Activated CD8-positive, alpha-beta memory T cell treated with anti-CD3 and anti-CD28 coated beads for 1 hour (primary cell): ENCODE results near the gene FZD1.

ENCODE experiments used
- DNase-seq, 2 donors: peaks; one replicate each; pipeline ENCODE4 v3.0.0-alpha.2; 2020; ENCODE audit warnings: low read depth in 1 of 2; ENCODE audit errors: extremely low read depth in 1 of 2

FZD1 gene

DNA sequence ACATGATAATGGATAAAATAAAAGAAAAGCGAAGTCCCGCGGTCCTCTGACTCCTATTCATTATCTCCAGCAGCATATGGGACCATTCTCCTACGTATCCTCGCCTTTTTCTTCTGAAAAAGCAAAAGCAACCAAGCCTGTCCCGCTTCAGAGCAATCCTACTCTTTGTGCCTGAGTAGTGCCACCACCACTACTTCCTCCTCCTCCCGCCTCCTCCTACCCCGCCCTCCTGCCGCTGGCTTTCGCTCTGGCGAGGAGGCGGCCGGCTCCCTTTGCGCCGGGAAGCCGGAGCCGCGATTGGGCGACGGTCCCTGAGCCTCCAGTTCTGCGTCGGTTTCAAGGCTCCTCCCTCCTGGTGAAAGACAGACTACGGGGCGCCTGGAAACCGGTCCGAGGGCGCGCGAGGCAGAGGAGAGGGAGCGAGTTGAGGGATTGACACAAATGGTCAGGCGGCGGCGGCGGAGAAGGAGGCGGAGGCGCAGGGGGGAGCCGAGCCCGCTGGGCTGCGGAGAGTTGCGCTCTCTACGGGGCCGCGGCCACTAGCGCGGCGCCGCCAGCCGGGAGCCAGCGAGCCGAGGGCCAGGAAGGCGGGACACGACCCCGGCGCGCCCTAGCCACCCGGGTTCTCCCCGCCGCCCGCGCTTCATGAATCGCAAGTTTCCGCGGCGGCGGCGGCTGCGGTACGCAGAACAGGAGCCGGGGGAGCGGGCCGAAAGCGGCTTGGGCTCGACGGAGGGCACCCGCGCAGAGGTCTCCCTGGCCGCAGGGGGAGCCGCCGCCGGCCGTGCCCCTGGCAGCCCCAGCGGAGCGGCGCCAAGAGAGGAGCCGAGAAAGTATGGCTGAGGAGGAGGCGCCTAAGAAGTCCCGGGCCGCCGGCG is at the start of gene FZD1:
TSS of gene FZD1 (plus strand) at position 388 of the 878 bp plus-strand sequence. CDS start at position 836, 448 bp downstream.
- no peak for DNase-seq

DNA sequence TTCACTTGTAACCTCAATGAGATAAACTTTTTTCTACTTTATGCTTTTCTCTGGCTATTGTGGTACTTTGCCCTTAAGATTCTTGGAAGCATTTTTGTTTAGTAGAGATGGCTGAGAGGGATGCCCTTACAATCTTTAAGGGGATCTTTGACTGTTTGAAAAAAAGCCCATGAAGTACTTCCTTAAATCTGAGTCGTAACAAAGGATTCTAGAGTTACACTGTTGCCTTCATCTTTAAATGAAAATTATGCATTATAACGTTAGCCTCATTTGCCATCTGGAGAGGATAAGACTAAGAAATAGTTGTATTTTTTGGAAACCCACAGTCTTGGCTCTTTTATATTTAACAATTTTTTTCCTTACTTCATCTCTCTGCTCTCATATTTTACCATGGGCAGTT is 37.8 kb upstream of the FZD1 start:
- no peak for DNase-seq

DNA sequence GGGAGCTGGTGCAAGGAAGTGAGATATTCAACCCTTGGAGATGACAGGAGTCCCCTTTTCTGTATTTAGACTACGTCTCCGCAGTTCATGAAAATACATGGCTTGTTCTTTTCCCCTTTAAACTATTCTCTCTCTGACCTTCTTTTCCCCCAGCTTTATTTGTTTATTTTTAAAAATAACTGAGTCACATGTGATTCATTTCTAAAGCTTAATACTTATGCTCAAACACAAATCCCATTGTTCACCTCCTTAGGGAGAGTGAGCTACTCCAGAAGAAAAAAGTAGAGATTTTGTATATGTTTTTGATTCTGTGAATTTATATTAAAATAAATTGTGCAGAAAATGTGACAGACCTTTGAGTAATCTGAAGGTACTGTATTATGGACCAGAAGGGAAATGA is 35.9 kb upstream of the FZD1 start:
- no peak for DNase-seq

DNA sequence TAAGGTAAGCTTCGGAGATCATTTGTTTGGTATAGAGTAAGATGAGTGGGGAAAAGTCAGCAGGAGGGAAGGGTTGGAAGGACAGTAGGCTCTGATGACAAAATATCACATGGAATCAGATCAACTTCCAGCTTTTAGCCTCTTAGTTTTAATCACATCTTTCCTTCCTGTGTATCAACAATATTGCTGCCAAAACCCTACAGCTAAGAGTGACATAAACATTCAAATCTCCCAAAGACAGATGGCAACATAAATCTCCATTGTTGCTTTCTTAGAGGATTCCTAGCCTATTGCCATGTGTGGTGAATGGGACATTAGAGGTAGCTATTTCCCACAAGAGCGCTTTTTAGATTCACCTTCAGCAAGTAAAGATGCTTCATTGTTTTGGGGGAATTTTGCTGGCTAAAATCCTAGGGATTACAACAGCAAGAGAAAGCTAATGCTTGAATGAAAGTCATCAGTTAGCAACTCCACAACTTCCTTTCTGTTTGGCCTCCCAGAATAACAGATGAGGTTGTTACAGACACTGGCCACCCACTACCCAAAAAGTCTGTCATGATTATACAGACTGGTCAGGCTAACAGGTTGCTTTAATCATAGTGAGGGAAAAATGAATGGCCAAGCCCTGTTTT is 35.2 kb upstream of the FZD1 start:
- DNase-seq = no peak

DNA sequence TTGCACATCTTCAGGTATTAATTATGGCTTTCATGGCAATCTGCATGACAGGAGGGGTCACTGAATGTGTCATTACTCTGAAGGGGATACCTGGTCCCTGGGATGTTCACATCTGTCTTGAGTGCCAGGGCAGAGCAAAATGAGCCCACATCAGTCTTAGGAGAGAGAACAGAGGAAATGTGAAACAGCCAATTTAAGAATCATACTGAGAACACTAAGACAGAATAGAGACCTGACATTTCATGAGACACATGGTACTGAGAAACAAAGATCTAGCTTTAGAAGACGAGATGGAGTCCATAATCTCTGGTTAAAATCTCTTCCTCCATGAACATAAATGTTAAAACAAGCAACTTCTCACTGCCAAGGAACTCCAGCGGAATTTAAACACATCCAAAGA is 34.1 kb upstream of the FZD1 start:
- no peak for DNase-seq

DNA sequence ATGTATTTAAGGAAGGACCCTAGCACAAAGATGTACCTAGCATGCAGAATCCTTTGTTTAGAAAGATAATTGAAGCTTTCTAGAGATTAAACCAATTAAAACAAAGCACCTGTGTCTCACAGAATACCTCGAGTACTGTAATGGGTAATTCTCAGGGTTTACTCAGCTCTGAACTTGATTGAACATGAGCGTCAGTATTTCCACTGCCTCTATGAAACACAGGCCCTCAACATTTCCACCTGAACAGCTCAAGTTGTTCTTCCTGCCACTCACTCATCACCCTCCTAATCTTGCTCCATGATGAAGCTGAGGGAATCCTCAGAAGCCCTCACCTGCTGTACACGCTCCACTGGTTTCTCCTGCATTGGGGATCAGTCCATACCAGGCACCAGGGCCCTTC is 33.7 kb upstream of the FZD1 start:
- DNase-seq = no peak

DNA sequence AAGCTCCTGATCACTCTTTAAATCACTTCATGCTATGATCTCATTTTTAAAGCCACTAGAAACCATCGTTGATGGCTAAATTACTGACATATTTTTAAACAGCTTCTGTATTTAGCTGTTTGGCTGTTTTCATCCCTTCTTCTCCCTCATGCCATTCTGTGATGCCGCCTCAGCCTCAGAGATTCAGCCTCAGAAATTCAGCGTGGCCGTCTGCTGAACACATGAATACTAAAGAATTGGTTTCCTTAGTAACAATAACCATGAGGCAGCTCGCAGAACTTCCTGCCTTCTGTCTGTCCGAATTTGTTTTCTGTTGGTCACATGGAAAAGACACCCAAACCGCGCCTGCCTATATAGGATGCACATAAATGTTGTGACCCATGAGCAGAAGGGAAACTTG is 31.0 kb upstream of the FZD1 start:
- DNase-seq = no peak

DNA sequence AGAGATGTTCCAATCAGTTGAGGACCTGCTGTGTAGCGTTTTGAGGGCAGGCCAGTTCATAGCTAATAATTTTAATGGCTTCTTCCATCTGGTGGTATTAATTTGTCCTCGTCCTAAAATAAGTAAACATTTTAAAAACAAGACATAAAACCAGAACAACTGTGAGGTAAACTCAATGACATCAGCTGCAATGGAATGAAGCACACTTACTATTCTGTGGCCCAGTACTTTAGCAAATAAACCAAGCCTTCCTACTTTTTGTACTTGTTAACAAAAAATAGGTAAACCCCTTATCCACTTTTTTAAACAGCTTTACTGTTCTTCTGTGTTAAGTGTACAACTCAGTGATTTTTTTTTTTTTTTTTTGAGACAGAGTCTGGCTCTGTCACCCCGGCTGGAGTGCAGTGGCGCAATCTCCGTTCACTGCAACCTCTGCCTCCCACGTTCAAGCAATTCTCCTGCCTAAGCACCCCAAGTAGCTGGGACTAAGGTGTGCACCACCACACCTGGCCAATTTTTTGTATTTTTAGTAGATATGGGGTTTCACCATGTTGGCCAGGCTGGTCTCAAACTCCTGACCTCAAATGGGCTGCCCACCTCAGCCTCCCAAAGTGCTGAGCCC is 28.9 kb upstream of the FZD1 start:
- no peak for DNase-seq

DNA sequence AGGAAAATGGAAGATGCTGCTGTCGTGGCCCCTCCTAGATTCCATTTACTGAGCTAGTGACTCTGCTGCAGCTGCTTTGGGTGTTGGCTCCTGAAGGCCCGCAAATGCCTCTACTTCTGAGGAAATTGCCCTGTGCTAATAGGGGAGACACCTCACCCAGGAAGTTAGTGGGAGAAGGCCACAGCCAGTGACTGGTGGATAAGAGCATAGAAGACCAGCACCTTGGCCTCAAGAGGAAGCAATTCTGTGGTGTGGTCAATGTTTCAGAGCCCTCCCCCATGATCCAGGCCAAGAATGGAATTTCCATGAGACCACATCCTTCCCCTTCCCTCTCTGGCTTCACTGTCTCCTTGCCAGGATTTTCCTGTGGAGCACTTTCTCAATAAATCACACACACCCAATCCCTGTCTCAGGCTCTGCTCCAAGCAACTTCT is 25.0 kb upstream of the FZD1 start:
- DNase-seq = no peak

DNA sequence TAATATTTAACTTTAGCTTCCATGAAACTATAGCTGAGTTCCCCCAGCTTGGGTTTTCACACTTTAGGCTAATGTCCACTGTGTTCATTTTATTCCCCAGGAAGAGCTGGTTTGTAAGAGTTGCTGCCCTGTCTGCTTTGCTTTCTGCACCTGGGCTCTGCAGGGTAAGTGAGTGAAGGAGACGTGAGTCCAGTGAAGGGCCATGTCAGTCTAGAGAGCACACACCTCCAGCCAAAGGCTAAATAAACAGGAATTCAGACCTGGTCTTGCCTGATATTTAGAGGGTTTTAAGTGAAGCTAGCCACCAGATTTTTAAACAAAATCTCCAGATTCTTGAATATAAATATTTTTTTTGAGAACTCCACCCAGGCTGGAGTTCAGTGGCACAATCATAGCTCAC is 24.5 kb upstream of the FZD1 start:
- no peak for DNase-seq

DNA sequence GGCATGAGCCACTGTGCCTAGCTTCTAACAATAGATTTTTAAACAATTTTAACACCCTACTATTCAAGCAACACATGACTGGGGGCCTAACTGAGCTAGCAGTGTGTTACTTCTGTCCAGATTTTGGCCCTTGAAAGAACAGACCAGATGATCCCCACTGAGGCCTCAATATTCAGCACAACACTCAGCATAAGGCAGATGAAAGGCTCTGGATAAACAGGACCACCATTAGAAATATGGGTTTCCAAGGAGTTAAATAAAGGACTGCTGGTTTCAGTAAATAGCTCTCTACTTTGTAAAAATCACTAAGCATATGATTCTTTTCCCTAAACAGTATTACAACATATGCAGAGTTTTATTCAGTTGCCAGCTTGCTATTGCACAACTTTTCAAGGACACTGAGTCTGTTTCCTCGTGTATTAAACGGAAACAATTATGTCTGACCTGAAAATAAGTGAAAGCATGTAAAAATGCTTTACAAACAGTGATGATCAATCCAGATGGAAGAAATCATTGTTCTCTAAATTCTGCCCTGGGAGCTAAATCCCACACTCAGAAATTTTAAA is 23.8 kb upstream of the FZD1 start:
- DNase-seq = no peak

DNA sequence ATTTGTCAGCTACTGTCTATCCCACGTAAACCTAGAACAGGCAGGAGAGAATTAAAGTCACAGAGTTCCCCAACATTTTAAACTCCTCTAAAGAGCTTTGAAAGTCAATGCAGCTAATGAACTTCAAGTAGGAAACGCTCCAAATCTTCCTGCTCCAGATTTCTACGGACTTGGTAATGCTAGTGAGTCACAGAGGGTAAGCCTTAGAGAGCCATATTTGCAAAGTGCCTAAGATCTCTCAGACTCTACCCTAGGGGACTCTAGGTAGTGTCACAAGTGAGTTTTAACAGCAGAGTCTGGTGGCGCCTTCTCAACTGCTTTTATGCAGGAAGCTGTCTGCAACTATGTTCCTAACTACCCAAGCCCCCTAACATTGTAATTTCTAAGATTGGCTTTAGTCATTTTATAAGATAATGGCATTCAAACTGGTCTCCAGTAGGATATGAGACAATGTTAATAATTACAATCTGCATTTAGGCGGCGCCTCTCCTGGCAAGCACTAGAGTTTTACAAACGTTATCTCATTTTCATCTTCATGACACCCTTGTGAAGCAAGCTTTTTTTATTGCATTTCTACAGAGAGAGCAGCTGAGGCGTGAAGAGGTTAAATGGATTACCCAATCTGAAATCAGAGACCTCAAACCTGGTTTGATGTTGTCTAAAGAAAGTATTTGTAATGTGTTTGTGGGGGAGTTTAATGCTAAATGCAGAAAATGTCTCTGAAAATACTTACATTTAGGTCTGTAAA is 22.0 kb upstream of the FZD1 start:
- DNase-seq = no peak

DNA sequence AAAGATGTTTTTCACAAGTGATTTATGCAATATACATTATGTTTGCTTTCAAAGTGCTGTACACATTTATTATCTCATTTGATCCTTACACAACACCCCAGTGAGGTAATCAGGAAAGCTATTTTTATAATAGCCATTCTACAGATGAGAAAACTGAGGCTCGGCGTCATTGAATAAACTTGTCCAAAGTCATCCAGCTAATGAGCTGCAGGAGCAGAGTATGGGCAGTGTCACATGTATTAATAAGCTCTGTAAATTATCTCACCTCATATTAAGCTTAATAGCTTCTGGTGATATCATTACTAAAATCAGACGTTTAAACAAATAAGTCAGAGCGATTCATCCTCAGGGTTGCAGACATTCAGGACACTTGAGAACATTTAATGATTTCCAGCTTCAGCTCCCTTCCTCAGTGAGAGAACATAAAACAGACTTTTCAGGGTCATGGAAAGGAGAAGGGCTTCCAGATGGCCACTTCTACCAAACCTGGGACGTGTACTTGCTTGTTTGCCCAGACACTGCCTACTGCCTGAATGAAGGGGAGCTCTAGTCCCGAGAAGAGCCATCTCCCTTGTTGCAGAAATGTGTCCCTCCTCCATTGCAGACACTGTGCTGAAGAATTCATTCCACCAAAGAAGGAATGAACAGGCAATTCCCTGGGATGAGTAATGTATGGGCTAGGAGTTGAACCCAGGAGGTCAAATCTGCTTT is 20.5 kb upstream of the FZD1 start:
- no peak for DNase-seq

DNA sequence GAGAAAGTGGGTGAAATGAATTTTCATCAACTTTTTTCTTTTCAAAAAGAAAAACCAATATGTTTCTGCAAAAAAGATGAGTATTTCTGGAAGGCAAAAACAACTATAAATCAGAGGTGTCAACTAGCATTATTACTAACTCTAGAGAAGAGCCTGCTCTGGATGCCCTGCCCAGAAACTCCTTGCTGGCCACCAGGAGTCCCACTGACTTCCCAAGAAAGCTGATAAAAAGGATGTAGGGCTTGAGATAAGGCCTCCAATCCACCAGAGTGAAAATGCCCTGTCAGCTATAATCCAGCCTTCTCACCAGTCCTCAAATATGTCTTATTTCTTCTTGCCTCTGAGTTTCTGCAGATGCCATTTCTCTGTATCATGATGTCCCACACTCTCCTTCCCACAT is 16.7 kb upstream of the FZD1 start:
- no peak for DNase-seq

DNA sequence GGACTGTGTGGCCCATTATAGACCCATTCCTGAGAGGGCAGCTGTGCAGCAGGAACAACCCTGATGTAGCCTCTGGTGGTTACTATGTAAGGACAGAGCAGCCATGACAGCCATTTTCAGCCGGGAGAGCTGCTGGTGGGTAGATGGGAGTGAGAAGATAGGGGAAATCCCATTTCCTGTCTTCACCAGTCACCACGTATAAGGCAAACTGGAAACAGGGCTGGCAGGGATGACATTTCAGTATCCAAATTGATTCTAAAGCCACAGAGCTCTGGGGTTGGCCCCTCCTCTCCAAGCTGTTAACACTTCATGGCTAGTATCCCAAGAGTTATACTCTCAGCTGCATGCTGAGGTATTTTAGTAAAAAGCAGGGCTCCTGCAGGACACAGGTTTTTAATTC is 15.2 kb upstream of the FZD1 start:
- no peak for DNase-seq

DNA sequence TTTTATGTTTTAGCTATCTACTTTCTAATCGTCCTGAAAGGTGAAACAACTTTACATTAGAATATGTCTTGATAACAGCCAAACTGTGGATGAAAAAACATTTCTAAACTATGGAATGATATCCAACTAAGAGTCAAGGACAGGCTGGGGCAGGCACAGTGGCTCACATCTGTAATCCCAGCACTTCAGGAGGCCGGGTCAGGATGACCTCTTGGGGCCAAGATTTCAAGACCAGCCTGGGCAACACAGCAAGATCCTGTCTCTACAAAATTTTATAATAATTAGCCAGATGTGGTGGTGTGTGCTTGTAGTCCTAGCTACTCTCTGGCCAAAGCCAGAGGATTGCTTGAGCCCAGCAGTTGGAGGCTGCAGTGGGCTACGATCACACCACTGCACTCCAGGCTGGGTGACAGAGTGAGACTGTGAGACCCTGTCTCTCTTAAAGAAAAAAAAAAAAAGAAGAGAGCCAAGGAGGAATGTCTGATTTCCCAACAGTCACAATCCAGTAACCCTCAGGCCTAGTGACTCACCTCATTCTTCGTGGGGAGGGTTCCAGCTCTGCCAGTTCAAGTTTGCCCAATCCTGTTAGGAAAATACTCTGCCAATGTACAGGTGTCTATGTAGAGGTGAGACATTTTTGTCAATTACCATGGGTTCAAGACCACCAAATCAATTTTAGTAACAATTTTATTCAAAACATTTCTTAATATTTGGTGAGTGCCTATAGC is 14.6 kb upstream of the FZD1 start:
- DNase-seq = no peak

DNA sequence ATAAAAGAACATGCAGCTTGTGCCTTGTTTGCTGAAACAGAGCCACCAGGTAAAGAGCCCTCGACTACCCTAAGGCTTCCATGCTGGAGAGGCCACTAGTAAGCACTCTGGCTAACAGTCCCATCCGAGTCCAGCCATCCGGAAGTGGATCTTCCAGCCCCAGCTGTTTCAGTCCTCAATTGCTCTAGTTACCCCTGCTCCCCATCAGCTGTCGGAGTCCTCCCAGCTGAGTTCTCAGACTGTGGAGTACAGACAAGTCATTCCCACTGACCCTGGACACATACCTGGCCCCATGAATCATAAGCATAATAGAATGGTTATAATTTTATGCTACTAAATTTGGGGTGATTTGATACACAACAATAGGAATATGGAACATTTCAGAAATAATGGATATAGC is 13.5 kb upstream of the FZD1 start:
- no peak for DNase-seq

DNA sequence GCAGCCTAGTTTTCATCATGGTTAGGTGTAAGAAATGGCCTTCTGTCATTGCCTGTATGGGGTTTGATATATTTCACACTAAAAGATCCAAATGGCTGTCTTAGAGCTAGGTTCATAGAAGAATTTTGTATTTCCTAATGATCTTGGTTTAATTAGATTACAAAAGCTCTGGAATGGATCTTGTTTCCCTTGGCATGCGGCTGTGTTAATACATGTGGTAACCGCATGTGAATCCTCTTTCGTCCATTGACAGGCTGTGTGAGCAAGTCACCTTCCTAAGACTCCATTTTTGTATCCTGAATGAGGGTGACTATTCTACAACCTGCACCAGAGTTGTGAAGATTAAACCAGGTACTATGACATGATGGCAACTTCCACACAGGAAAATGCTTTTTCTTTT is 12.4 kb upstream of the FZD1 start:
- DNase-seq = no peak

DNA sequence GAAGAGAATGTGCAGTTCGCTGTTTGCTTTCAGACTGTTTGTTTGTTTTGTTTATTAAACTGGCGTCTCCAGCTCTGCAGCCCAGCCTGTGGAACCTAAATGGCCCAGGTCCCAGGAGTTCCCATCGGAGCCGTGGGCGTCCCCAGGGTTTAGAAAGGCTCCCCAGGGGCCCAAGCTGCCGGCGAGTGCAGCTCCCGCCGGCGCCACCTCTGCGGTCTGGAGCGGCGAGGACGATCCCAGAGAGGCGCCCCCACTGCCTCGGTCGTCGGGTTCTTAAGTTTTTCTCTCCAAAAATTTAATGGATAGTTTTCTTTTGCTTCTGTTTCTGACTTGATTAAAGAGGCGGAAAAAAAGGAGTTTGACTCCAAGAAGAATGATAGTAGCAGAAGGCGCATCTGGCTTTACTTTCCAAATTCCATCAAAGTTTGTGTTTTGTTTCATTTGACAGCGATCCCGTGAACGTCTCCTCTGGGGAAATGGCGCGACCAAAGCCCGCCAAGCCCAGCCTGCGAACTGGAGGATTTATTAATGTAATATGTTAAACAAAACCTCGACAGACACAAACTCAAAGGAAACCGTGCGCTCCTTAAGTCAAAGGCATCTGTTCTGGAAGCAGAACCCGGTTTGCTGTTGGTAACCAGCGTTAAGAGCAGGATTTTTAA is 718 bp upstream of the FZD1 start:
- DNase-seq = no peak
